Osteoblast (primary cell): ENCODE measurements around the gene PEMT. TPM values are rescaled to one million over a fixed set of nuclear protein-coding genes. Genes with fewer than 3 reads are reported as not detected.

Experiments used
- DNase-seq: peaks from one replicate; pipeline ENCODE4 v3.0.0; 2011; ENCODE audit warnings: low spot score, mixed read lengths; ENCODE audit not compliant: insufficient read length; ENCODE audit errors: missing footprints
- H2AFZ ChIP-seq: 2 replicates; pipeline ENCODE4 v1.6.0; 2011; ENCODE audit warnings: mild to moderate bottlenecking, low read length
- H3K27ac ChIP-seq: 2 replicates; pipeline ENCODE4 v1.5.1; 2011; ENCODE audit warnings: mild to moderate bottlenecking, low read depth, low read length, moderate library complexity
- H3K27me3 ChIP-seq: 2 replicates; pipeline ENCODE4 v1.6.0; 2012; ENCODE audit warnings: mild to moderate bottlenecking, control low read depth, inconsistent platforms, low read length, moderate library complexity; ENCODE audit not compliant: insufficient read depth
- H3K36me3 ChIP-seq: 2 replicates; pipeline ENCODE4 v1.5.1; 2011; ENCODE audit warnings: mild to moderate bottlenecking, low read length, control low read depth, moderate library complexity; ENCODE audit not compliant: insufficient read depth
- H3K4me1 ChIP-seq: 2 replicates; pipeline ENCODE4 v1.5.1; 2011; ENCODE audit warnings: mild to moderate bottlenecking, low read length, control low read depth, moderate library complexity; ENCODE audit not compliant: insufficient read depth
- H3K4me2 ChIP-seq: 2 replicates; pipeline ENCODE4 v1.6.0; 2011; ENCODE audit warnings: mild to moderate bottlenecking, low read length; ENCODE audit not compliant: insufficient read depth
- H3K4me3 ChIP-seq: fragments of 200-600 bp; sonication (generic); 3 replicates; pipeline ENCODE4 v1.5.1; 2012; ENCODE audit warnings: mild to moderate bottlenecking, low read length, inconsistent platforms; ENCODE audit not compliant: insufficient read depth
- H3K79me2 ChIP-seq: 2 replicates; pipeline ENCODE4 v1.6.0; 2012; ENCODE audit warnings: mild to moderate bottlenecking, low read length, control low read depth, inconsistent platforms; ENCODE audit not compliant: insufficient read depth
- H3K9me3 ChIP-seq: 2 replicates; pipeline ENCODE4 v1.5.1; 2011; ENCODE audit warnings: low read depth, low read length, control low read depth
- H4K20me1 ChIP-seq: 2 replicates; pipeline ENCODE4 v1.6.0; 2012; ENCODE audit warnings: mild to moderate bottlenecking, low read length, control low read depth; ENCODE audit not compliant: insufficient read depth
- CTCF ChIP-seq: IDR thresholded peaks from 2 replicates; pipeline ENCODE4 v1.5.1; 2011; ENCODE audit warnings: mild to moderate bottlenecking, low read depth, low read length, moderate library complexity; ENCODE audit errors: extremely low read depth
- total RNA-seq: library from RNA; depleted of rRNA; stranded (reverse); fragments of >200 nt; gene quantifications from 2 replicates; pipeline ENCODE4 v1.2.3, GENCODE V29; 2012

The PEMT gene
- total RNA-seq, 1 donor, result 26.4 TPM

GRCh38 chr17:17493249-17493985, 98.1 kb downstream of the PEMT start:
- Histone ChIP-seq H3K27ac (no peak overlapping the region), H3K36me3 (peaks cover 10% of the 10 kb centered on the region), H3K4me3 (no peak overlapping the region), H3K4me1 (peaks cover 12% of the 10 kb centered on the region), H3K27me3 (no peaks in the 10 kb centered on the region), H4K20me1 (peaks cover 4% of the 10 kb centered on the region), H3K4me2 (no peak overlapping the region), H3K79me2 (no peaks in the 10 kb centered on the region), H3K9me3 (no peaks in the 10 kb centered on the region), H2AFZ (no peak overlapping the region)
- TF ChIP-seq CTCF, result no peak
- peak; percentile 79 for DNase-seq

DNA sequence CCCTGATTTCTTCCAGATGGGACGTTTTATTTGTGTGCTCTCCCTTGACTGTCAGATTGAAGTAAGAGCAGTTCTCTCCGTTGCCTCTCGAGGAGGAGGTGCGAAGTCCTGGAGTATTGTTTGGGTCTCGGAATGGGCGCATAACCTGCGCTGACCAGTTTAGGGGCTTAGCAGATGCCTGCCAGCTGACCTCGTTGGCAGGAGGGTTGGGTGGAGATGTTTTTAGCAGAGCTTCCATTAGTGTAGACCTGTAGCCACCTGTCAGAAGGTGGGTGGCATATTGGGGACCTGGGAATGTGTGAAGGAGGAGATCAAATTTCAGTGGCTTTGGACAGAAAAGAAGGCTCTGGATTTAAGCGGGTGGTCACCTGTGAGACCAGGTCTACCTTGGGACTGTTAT, 98.9 kb downstream of the PEMT start:
- H3K4me1 ChIP-seq, result peaks cover 12% of the 10 kb centered on the region
- peaks cover 13% of the 10 kb centered on the region for H3K36me3 ChIP-seq
- peaks cover 9% of the 10 kb centered on the region for H4K20me1 ChIP-seq
- H2AFZ ChIP-seq, result no peak overlapping the region
- no peaks in the 10 kb centered on the region for H3K9me3 ChIP-seq
- H3K27me3 ChIP-seq, result no peaks in the 10 kb centered on the region
- DNase-seq, result no peak
- no peak overlapping the region for H3K27ac ChIP-seq
- H3K79me2 ChIP-seq, result peaks cover 2% of the 10 kb centered on the region
- H3K4me3 ChIP-seq, result no peak overlapping the region
- no peak for TF ChIP-seq CTCF
- H3K4me2 ChIP-seq, result no peak overlapping the region

DNA sequence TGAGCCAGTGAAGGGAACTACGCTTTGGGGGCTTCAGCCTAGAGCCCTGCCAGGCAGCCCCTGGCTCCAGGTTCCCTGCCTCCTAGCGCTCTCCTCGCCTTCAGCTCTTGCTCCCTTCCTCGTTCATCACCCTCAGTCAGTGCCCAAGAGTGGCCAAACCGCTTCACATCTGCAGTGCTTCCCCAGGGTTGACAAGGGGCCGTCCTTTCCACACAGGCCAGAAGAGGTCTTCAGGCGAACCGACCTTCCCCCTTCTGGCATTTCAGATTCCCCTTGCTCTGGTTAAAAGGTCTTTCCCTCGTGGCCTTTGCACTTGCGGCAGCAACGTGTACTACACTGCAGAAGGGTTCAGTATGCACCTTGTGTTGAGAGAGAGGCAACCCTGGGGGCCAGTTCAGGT, 99.4 kb downstream of the PEMT start:
- peaks cover 9% of the 10 kb centered on the region for H4K20me1 ChIP-seq
- peaks cover 4% of the 10 kb centered on the region for H3K79me2 ChIP-seq
- no peak overlapping the region for H3K4me3 ChIP-seq
- DNase-seq, result peak; percentile 34
- no peak for TF ChIP-seq CTCF
- H3K4me2 ChIP-seq, result no peak overlapping the region
- H3K27me3 ChIP-seq, result no peaks in the 10 kb centered on the region
- H3K9me3 ChIP-seq, result no peaks in the 10 kb centered on the region
- peaks cover 10% of the 10 kb centered on the region for H3K4me1 ChIP-seq
- H3K27ac ChIP-seq, result no peak overlapping the region
- no peak overlapping the region for H2AFZ ChIP-seq
- peaks cover 14% of the 10 kb centered on the region for H3K36me3 ChIP-seq

DNA sequence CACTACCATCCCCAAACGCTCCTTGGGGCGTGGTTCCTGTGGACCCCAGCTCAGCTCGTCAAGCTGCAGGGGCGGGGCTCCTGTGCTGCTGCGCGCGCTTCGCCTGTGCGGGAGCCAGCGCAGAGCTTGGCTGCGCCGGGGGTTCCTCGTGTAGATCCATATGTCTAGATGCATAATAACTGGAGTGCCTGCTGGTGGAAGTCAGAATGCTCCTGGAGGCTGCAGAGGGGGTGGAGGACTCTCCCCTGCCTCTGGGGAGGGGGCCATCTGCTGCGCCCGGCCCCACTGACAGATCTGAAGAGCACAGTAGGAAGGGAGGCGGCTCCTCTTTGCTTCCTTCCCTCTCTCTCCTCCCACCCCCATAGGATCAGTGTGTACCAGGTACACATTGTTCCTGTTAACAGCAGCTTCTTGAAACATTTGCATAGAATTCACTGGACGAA, 99.9 kb downstream of the PEMT start:
- peaks cover 8% of the 10 kb centered on the region for H3K4me1 ChIP-seq
- H3K9me3 ChIP-seq, result no peaks in the 10 kb centered on the region
- peak; percentile 11 for DNase-seq
- peaks cover 14% of the 10 kb centered on the region for H3K36me3 ChIP-seq
- peaks cover 4% of the 10 kb centered on the region for H3K79me2 ChIP-seq
- H3K27me3 ChIP-seq, result no peaks in the 10 kb centered on the region
- no peak overlapping the region for H3K27ac ChIP-seq
- H3K4me2 ChIP-seq, result no peak overlapping the region
- peaks cover 9% of the 10 kb centered on the region for H4K20me1 ChIP-seq
- no peak overlapping the region for H3K4me3 ChIP-seq
- no peak overlapping the region for H2AFZ ChIP-seq
- no peak for TF ChIP-seq CTCF
